Occipital lobe (tissue), 2 donors: Measurements from ENCODE around the gene CDKN2D. TPM values are rescaled to one million over a fixed set of nuclear protein-coding genes. Genes with fewer than 3 reads are reported as not detected.

Source experiments
- DNase-seq: peaks from one replicate; lab custom pipeline; 2025; lab: John Stamatoyannopoulos, UW
- total RNA-seq: library from RNA; depleted of rRNA; stranded (reverse); fragments of >200 nt; gene quantifications from one replicate; pipeline ENCODE4 v1.2.3, GENCODE V29; 2014

The CDKN2D gene
- 83.6 TPM for total RNA-seq

DNA sequence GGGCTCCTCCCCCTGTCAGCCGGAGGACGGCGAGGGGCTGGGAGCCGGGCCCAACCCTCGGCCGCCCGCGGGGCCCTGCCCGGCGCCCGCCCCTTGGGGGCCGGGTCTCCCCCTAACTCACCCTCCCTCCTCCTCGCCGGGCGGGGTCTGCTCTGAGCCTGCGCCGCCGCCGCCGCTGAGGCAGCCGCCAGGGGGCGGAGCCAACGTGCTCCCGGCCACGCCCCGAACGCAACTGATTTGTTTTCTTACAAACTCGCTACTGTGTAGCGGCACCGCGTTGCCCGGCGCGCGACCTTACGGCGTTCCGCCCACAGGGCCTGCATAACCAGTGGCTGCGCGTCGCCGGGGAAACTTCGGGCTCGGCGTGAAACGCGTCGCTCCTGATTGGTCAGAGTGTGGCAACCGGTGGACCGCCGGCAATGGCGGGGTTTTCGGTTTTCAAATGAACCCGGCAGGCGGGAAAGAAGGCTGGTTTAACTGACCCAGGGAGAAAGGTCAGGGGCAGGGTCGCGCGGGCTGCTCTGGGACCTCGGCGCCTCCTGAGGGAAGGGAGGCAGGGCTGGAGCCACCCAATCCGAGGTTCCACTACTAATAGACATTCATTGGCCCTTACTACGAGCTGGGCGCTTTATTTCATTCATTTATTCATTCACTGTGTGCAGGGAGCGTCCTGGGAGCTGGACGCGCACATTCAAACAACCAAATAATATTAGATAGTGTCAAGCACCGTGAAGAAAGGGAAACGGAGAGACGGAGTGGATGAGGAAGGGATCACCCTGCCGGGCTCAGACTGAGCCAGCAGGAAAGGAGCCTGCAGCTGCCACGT lies at the start of gene CDKN2D:
Gene CDKN2D, minus strand, starts transcription at position 154 of the 826 bp plus-strand sequence. CDS start 326 bp downstream, outside the sequence.
- peak; percentile 100 for DNase-seq

DNA sequence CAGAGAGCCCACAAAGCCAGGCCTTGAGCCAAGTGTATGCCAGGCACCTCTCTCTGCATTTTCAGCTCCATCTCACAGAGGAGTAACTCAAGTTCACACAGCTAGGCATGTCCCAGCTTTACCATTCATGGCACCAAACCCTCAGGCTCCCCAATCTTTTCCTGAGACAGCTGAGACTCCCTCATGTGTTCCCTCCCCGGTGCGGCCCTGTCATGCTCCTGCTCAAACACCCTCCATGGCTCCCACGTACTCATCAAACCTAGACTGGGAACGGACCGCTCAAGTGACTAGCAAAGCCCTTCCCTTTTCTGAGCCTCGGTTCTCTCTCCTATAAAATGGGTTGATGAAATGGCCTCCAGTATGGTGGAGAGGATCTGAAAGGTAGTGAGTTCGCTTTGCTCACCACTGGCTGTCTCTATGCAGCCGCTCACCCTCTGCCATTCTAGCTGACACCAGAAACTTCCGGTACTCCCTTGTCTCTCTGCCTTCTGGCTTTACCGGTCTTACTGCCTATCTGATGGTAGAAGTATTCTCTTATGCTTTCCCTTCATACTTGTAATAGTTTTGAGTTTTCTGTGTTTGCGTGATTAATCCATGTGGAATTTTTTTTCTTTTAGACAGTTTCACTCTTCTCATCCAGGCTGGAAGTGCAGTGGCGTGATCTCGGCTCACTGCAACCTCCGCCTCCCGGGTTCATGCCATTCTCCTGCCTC lies 48.8 kb upstream of the CDKN2D start:
- DNase-seq: no peak

DNA sequence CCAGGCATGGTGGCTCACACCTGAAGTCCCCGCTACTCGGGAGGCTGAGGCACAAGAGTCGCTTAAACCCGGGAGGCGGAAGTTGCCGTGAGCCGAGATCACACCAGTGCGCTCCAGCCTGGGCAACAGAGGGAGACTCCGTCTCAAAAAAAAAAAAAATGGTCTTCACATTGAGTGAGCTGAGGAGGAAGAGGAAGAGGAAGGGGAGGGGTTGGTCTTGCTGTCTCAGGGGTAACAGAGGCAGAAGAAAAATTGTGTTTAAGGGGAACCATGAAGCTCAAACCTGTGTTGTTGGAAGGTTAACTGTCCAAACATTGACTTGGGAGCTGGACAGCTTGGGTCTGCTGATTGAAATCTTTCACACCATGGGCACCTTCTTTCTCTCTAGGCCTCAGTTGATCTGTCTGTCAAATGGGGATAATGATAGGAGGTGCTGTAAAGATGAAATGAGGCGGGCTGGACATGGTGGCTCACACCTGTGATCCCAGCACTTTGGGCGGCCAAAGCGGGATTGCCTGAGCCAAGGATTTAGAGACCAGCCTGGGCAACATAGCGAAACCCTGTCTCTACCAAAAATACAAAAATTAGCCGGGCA lies 46.7 kb upstream of the CDKN2D start:
- no peak for DNase-seq

DNA sequence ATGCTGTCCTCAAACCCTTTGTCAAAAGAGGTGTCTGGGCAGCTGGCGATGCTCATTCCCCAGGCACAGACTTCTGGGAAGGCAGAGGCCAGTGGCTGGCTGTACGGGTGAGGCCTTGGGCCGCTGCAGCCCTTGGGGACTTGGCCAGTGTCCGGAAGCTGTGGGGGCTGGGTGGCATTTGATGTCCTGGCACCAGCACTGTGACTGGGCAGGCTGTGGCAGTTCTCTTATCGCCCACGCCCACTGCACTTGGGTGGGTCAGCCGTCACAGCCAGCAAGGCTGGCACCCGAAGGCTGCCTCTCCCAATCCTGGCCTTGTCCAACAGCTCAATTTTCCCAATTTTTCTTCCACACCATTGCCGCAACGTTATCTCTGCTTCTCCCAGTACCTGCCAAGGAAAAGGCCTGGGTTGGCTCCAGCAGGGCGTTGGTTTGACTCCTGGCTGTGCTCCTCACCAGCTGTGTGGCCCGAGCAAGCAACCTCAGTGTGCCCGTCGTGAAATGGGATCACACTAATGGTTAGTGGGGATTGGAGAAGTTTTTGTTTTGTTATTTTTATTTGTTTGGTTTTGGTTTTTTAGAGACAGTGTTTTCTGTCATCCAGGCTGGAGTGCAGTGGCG lies 43.8 kb upstream of the CDKN2D start:
- DNase-seq: no peak

DNA sequence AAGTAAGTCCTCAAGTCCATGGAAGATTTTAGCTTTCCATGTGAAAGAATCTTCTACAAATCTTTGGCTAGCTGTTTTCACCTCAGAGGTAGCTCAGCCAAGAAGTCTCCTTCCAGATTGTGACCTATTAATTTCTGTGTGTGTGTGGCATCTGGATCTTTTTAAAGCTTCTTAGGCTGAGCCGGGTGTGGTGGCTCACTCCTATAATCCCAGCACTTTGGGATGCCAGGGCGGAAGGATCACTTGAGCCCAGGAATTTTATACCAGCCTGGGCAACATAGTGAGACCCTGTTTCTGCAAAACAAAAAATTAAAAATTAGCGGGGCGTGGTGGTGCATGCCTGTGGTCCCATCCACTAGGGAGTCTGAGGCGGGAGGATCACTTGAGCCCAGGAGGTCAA lies 43.1 kb upstream of the CDKN2D start:
- no peak for DNase-seq

DNA sequence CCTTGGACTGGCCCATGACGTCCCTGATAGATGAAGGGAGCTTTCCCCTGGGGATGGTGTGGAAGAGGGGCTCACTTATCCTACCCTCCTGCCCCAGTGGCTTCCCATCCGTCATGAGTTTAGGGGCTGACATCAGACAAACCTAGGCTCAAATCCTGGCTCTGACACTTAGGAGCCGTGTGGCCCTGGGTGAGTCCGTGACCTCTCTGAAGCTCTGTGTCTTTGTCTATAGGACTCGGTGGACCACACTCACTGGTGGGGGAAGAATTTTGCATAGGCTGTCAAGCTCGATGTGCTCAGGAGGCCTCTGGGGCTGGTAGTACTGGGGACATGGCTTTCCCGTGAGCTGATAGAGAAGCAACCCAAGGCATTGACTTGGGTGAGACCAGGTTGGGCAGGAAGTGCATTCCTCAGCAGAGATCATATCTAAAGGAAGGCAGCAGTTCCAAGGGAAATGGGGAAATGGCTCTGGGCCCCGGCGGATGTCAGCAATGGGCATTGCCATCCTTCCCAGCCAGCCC lies 35.7 kb upstream of the CDKN2D start:
- no peak for DNase-seq

DNA sequence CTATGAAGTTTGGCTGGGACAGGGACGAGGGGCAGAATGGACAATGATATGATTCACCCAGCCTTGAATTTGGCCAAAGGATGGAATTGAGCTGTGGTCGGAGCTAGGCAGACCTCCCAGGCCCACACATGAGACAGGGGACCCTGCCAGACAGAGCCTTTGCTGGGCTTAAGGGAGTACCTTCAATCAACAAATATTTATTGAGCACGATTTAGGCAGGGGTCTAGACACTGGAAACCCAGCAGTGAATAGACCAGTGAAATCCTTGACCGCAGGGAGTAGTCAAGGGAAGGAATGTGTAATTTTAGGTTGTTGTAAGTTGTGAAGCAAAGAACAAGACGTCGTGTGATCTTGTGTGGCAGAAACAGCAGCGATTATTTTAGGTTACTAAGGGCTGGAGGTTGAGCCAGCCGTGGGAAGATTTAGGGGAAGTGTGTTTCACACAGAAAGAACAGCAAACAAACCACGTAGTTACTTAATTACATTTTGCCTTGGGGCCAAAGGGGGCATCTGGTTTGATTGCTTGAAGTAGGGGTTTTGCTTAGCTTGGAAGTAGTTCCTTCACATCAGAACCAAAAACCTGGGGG lies 35.2 kb upstream of the CDKN2D start:
- no peak for DNase-seq

DNA sequence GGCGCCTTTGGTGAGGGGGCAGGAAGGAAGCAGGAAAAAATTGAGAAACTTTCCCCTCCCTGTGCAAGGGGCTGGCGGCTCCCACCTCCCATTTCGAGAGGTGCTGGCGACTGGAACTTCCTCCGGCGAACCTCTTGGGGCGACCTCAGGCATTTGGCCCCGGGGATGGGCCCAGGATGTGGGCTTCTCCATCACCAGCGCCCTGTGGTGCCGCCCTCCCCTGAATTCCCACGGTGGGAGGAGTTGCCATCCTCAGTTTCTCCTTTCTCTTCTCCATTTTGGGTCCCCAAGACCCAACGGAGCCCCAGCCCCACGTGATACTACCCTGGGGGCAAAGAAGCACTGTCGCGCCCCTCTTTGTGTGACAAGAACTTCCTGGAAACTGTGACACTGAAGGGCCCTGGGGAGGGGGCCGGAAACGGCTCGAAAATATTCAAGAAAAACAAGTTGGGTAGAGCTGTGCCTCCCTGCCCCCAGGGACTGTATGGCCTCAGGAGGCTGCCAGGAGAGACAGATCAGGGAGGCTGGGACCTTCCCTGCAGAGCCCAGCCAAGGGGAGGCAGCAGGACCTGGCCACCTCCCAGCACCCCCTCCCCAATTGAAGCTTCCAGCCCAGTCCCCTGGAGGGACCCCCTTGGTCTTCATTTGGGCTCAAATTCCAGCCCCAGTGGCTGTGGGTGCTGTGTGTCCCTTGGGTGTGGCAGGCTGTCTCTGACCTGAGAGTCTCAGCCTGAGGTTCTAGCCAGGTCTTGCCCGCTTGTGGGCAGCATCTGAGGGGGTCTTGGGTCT lies 34.5 kb upstream of the CDKN2D start:
- DNase-seq: no peak

DNA sequence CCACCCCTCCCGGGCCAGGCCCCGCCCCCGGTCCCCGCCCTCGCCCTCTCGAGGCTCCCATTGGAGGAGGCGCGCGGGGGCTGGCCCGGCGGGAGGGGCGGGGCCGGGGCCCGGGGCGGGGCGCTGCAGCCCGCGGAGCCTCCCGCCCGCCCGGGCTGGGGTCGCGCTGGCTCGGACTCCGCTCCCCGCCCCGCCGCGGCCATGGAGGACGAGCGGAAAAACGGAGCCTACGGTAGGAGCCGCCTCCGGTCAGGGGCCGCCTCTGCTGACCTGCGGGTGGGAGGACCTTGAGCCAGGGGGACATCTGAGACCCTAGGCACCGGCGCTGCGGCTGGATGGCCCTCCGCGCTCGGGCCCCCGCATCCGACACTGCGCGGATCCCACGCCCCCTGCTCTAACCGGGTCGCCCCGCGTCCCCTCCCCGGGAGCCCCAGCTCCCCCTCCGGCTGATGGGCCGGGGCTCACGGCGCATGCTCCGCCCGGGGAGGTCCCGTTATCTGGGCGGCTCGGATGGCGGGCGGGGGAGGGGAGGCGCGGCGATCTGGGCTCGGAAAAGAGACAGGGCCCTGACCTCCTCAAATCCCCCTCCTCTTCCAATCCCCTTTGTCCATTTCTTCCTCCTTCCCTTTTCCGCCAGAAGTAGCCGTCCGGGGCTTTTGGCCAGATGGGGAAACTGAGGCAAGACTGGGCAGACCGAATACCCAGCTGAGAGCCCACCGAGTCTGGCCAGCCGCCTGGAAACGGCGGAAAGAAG lies 33.7 kb upstream of the CDKN2D start:
- peak; percentile 66 for DNase-seq

DNA sequence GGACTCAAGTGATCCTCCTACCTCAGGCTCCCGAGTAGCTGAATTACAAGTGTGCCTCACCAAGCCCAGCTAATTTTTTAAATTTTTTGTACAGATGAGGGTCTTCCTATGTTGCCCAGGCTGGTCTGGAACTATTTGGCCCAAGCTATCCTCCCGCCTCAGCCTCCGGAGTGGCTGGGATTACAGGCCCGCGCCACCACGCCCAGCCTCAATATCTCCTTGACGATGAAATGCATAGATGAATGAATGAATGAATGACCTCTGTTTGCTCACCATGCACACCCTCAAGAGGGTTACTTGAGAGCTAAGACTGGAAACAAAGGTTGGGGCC lies 33.2 kb upstream of the CDKN2D start:
- no peak for DNase-seq

DNA sequence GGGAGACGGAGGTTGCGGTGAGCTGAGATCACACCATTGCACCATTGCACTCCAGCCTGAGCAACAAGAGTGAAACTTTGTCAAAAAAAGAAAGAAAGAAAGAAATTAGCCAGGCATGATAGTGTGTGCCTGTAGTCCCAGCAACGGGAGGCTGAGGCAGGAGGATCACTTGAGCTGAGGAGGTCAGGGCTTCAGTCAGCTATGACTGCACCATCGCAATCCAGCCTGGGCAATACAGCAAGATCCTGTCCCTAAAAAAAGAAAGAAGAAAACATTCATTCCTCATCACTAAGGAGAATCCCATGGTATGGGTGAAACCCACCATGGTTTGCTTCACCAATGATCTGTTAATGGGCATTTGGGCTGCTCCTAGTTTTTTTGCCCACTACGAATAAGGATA lies 31.4 kb upstream of the CDKN2D start:
- DNase-seq: no peak

DNA sequence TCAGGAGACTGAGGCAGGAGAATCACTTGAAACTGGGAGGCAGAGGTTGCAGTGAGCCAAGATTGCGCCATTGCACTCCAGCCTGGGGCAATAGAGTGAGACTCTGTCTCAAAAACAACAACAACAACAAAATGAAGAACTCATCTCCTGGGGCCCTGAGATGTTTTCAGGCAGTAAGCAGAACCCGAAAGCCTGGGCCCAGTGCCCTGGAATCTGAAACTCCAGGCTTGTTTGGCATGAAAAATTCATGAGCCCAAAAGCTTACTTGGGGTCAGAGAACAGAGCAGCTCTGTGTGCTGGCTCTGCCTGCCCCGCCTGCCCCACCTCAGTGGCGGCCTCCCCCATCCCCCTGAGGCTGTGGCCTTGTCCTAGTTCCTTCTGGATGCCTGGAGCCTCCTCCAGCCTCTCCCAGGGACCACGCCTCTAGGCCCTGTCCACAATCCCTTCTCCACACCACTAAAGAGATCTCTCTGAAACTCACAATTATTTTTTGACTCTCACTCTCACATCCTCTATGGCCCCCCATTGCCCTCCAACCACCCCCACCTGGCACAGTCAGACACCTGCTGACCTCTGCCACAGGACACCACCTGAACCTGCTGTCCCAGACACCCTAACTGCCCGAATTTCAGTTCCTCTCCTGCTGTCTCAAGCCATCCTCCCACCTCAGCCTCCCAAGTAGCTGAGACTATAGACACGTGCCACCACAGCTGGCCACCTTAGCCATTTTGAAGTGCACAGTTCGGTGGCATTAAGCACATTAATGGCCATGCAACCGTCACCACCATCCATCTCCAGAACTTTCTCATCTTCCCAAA lies 25.2 kb upstream of the CDKN2D start:
- peak; percentile 30 for DNase-seq

DNA sequence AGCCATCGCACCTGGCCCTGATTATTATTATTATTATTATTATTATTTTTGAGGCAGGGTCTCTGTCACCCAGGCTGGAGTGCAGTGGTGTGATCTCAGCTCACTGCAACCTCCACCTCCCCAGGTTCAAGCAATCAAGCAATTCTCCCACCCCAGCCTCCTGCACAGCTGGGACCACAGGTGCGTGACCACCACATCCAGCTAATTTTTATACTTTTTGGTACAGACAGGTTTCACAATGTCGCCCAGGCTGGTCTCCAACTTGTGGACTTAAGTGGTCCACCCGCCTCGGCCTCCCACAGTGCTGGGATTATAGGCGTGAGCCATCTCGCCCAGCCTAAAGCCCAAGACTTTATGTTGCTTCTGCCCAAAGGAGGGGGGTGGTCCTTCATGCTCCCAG lies 24.4 kb upstream of the CDKN2D start:
- no peak for DNase-seq

DNA sequence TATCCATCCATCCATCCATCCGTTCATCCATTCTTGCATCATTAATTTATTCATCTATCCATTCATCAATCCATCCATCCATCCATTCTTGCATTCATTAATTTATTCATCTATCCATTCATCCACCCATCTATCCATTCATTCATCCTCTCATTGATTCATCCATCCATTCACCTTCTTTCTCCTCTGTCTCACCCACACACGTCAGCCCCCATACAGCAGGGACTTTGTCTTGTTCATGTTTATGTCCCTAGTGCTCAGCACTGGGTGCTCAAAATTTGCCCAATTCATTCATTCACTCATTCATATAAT lies 19.0 kb upstream of the CDKN2D start:
- no peak for DNase-seq

DNA sequence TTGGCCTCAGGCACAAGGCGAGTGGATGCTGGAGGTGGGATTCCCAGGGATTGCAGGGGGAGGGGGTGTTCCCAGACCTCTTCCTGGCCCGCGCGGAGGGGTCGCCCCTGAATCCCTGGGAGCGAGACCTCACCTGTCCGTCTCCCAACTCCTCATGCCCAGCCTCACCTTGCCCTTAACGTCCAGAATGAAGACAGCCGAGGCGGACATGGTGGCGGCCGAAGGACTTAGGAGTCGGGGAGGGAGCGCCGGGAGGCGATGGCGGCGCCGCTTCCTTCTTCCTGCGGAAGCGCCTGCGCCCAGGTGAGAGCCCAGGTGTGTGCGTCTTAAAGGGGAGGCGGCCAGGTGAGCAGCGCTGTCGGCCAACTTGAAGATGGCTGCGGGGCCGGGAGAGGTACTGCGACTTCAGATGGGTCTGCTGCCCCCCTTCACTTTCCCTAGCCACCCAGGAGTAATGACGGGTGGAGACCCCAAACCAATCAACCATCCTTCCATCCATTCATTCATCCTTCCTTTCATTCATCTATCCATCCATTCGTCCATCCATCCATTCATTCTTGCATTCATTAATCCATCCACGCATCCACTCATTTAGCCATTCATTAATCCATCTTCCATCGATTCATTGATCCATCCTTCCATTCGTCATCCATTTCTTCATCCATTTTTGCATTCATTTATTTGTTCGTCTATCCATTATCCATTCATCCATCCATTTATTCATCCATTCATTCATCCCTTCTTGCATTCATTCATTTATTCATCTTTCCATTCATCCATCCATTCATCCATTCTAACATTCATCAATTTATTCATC lies 18.5 kb upstream of the CDKN2D start, which contains the start of gene AP1M2:
Gene AP1M2, minus strand, starts transcription at position 291 of the 817 bp plus-strand sequence. Its CDS starts 81 bp downstream, at position 210.
- no peak for DNase-seq

DNA sequence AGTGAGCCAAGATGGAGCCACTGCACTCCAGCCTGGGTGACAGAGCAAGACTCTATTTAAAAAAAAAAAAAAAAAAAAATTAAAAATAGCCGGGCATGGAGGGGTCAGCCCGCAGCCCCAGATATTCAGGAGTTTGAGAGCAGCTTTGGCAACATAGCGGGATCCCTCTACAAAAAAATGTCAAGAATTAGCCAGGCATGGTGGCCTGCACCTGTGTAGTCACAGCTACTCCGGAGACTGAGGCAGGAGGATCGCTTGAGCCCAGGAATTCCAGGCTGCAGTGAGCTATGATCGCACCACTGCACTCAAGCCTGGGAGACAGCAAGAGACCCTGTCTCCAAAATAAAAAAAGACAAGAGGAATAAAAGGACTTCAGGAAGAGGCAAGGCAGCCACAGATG lies 17.6 kb upstream of the CDKN2D start:
- DNase-seq: no peak

DNA sequence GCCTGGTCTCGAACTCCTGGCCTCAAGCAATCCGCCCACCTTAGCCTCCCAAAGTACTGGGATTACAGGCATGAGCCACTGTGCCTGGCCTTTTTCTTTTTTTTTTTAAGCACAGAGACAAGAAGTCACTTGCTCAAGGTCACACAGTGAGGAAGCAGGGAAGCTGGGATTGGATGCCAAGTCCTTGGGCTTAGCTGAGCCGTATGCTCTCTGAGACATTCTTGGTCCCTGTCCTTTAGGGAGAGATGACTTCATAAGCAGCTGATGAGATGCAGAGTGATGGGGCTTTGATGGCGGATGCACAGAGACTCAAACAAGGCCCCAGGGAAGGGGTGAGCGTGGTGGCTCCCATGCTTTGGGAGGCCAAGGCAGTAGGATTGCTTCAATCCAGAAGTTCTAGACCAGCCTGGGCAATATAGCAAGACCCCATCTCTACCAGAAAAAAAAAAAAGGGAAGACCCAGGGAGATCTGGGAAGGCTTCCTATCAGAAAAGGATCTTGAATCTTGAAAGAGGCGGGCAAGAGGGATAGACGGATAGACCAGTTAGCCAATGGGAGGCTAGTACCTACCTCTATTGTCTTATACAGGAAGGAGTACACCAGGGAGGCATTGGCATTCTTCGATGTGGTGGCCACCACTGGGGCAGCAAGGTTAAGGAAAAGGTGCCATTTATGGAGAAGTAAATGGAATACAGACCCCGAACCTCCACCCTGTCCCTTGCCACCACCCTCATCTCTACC lies 14.4 kb upstream of the CDKN2D start:
- no peak for DNase-seq

DNA sequence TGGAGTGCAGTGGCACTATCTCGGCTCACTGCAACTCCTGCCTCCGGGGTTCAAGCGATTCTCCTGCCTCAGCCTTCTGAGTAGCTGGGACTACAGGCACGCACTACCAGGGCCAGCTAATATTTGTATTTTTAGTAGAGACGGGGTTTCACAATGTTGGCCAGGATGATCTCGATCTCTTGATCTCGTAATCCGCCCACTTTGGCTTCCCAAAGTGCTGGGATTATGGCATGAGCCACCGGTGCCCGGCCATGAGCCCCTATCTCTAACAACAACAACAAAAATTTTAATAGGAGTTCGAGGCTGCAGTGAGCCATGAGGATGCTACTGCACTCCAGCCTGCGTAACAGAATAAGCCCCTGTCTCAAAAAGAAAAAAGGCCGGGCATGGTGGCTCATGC lies 13.3 kb upstream of the CDKN2D start:
- no peak for DNase-seq
